ENCODE results near the gene PACSIN2. TPM values are rescaled to one million over a fixed set of nuclear protein-coding genes. Genes with fewer than 3 reads are reported as not detected.

PACSIN2 gene
- total RNA-seq, 1 experiment from 2014 or later = 70.5 TPM

- TF ChIP-seq FOXP4 (CRISPR knock-in tag; IDR thresholded peaks at IDR 0.05) (no peak), ETV6 (CRISPR knock-in tag; IDR thresholded peaks at IDR 0.05) (no peak), PRRX2 (CRISPR knock-in tag; IDR thresholded peaks at IDR 0.05) (no peak), ZNF121 (CRISPR knock-in tag; IDR thresholded peaks at IDR 0.05) (no peak), PREB (CRISPR knock-in tag; IDR thresholded peaks at IDR 0.05; ENCODE audit: borderline replicate concordance) (no peak), FOXK1 (CRISPR knock-in tag; IDR thresholded peaks at IDR 0.05) (no peak), OVOL2 (CRISPR knock-in tag; IDR thresholded peaks at IDR 0.05; ENCODE audit: borderline replicate concordance) (no peak), ZNF416 (CRISPR knock-in tag; IDR thresholded peaks at IDR 0.05) (no peak), PRDM15 (CRISPR knock-in tag; IDR thresholded peaks at IDR 0.05) (no peak), NR1H2 (CRISPR knock-in tag; IDR thresholded peaks at IDR 0.05) (no peak), TEAD1 (CRISPR knock-in tag; IDR thresholded peaks at IDR 0.05) (no peak), CDX4 (CRISPR knock-in tag; IDR thresholded peaks at IDR 0.05; ENCODE audit: borderline replicate concordance) (no peak), ATF1 (CRISPR knock-in tag; IDR thresholded peaks at IDR 0.05) (no peak), JUN (CRISPR knock-in tag; IDR thresholded peaks at IDR 0.05) (no peak), NR3C1 (CRISPR knock-in tag; conservative IDR thresholded peaks at IDR 0.05; ENCODE audit: low read depth) (no peak), AR (CRISPR knock-in tag; IDR thresholded peaks at IDR 0.05) (no peak), SP1 (CRISPR knock-in tag; conservative IDR thresholded peaks at IDR 0.05) (no peak), HMGA2 (CRISPR knock-in tag; IDR thresholded peaks at IDR 0.05) (no peak), ERG (CRISPR knock-in tag; IDR thresholded peaks at IDR 0.05) (no peak), E2F5 (CRISPR knock-in tag; IDR thresholded peaks at IDR 0.05) (no peak)
- ChIA-PET POLR2A (no interaction called here), CTCF (no interaction called here)
- Mint-ChIP-seq H3K36me3 (no peaks in the 10 kb centered on the region), H3K9me3 (no peaks in the 10 kb centered on the region), H3K4me3 (no peak overlapping the region), H3K27ac (no peak overlapping the region), H3K27me3 (ENCODE audit: low read depth) (no peaks in the 10 kb centered on the region), H3K4me1 (no peaks in the 10 kb centered on the region)
- ATAC-seq (no peak), DNase-seq (ENCODE audit: low spot score) (no peak)
Observed at GRCh38 chr22:43031617-43032016, 16.7 kb upstream of the PACSIN2 start.
